HG03520 (cell line): ENCODE measurements around the gene DOCK8.
A peak's percentile ranks its signal among the peaks of the same experiment; 100 is the strongest.
"Not testable (repeated sequence)": the region's sequence is repeated elsewhere in the genome, so short reads cannot be mapped to it uniquely, and the experiment has no call there.

Experiments used
- ATAC-seq: cut with Tn5 transposase; IDR thresholded peaks from one replicate; pipeline ENCODE4 v1.9.1; 2021; ENCODE audit warnings: mild to moderate bottlenecking, moderate library complexity; ENCODE audit not compliant: unreplicated experiment

Gene DOCK8

DNA sequence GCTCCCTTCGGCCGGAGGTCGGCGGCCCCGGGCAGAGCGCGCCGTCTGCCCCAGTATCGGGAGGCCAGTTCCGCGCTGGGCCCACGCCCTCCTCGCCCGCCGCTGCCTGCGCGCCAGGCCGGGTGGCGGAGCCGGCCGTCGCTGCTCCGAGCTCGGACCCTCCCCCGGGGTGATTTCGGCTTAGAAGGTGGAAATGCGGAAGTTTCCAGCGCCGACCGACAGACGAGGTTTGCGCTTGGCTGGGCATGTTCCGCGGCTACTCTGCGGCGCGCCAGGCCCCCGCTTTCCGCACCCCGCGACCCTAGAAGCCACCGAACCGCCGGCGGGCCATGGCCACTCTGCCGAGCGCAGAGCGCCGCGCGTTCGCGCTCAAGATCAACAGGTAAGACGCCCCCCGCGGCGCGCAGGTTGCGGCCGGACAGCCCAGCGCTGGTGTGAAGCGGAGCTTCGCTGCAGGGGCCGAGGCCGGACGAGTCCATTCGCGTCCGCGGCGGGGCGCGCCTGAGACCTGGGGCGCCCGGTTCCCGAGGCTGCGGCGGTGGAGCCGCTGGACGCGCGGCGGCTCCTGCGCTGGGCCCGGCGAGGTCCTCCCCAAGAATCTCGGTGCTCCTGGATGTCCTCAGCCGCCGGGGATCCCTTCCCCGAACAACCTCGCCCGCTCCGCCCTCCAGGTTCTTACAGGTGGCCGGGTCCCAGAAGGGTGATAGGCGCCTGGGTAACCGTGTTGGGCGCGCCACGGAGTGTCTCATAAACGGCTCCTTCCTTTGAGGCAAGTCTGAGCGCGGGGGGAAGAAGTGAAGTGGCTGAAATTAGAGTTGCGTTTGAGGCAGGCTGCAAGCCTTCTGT is at the start of gene DOCK8:
DOCK8 (plus strand) TSS at position 218 of the 846 bp plus-strand sequence; CDS start at position 330, 112 bp downstream.
- ATAC-seq, result peak; percentile 73

DNA sequence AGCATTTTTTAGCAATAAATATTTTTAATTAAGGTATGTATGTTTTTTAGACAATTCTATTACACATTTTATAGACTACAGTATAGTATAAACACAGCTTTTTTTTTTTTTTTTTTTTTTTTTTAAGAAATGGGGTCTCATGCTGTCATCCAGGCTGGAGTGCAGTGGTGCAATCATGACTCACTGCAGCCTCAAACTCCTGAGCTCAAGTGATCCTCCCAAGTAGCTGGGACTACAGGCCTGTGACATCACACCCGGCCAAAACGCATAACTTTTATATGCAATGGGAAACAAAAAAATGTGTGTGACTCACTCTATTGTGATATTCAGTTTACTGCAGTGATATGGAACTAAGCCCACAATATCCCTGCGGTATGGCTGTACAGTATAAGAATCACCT is 44.9 kb upstream of the DOCK8 start:
- not testable (repeated sequence) for ATAC-seq

DNA sequence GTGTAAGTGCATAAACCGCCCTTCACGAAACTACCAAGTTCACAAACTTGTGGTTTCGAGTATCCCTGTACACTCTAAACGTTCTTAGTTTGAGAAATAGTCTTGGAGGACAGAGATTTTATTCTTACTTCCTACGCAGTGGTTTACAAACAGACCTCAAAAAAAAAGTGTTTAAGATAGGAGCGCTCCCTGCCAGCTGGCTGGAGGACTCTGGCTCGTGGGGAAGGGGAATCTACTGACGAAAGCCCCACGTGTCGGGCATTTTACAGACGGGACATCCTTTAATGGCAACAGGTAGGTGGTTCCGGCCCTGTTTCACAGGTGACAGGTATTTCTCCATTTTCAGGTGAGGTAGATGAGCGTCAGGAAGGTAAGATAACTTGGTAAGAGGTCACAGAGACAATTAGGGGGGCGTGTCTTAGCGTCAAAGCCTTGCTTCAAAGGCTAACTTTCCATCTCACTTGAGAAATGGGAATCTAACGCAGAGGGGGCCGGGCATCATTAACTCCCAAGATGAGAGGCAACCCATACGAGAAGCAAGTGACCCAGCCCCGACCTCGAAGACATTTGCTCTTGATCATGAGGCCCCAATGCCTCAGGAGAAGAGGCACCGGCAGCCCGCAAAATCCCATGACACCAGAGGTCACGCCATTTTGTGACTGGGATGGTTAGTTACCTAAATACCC is 36.4 kb upstream of the DOCK8 start:
- not testable (repeated sequence) for ATAC-seq

DNA sequence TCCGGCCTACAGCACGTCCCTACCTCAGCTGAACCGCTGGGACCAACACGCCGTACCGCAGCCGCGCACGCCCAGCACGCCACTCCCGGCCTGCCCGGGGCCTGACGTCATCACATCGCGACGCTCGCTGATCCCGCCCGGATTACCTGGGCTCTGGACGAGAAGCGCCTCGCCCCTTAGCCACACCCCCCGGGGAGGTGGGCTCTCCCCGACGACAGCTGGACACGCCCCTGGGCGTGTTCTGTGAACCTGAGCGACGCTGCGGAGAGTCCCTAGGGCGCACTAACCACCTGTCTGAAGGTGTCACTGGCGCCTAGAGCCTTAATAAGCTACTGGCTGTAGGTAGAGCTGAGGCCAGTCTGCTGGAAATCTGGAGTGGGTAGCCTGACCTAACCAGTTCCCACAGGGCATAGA is 35.7 kb upstream of the DOCK8 start, which contains the start of gene ZNG1A:
ZNG1A (minus strand) TSS at position 87 of the 414 bp plus-strand sequence. CDS start 87 bp downstream, outside the sequence.
- not testable (repeated sequence) for ATAC-seq

DNA sequence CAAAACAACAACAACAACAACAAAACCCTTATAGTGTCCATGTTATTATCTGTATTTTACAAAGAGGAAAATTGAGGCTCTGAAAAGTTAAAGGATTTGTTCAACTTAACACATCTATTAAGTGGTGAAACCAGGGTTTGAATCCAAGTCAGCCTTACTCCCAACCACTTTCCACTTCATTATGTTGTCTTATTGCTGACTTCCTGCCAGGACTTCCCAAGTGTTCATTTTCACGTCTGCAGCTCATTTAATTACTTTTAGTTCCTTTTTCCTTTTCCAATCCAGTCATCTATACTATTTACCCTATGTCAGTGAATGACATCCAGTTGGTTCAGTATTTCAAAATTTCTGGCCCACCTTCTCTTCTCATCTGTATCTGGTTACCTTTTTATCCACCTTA is 15.1 kb upstream of the DOCK8 start:
- not testable (repeated sequence) for ATAC-seq

DNA sequence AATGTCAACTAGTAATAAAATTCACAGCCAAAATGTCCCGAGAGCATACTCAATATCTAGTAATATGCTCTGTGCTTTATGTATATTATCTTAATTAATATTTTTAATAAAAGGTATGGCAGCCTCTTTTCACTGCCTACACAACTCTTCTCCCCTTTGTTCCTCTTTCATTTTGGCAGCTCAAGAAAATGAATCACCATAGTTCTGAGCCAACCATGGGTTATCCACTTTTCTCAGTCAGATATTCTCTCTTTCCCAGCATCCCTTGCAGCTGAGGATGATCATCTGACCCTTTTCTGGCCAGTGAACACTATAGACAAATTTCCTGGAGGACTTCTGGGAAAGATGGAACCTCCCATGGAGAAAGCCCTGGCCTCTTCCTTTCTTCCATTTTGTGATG is 8.2 kb upstream of the DOCK8 start:
- ATAC-seq, result no peak

DNA sequence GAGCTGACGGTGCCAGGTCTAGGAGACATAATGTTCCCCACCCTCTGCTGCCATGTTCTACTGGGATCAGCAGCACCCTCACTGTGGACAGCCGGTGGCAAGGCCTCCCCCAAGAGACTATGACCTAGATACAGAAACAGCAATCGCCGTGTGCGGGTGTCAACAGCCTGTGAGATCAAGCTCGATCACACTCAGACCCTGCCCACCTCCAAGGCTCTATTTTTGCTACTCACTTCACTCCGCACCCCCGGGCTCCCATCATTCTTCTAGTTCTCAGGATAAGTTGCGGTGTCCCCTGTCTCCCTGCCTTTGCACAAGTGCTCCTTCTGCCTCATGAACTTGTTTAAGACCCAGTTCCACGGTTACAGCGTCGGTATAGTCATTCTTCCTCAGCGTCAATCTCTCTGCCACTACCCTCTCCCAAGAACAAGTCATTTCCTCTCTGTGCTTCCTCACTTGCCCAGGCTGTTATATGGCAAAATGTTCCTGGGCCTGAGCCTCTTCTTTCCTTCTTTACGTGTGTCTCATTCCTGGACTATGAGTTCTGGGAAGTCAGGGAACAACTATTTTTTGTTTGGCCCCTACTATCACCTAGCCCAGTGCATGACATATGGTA is 5.4 kb upstream of the DOCK8 start:
- no peak for ATAC-seq

DNA sequence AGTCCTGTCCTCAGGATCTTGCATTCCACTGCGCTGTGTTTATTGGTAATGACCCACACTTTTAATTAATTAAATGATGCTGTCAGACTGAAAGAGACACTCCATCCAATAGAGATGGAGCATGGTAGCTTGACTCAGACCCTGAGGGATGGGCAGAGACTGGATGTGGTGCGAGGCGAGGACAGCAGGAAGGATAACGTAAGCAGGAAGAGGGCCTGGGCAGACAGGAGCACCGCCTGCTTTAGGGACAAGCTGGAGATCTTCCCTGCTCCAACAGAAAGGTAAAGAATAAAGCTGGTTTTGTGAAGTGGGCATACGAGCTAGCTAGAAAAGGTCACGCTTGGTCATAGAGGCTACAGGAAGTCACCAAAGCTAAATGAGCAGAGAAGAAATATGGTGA is 3.6 kb upstream of the DOCK8 start:
- ATAC-seq, result no peak

DNA sequence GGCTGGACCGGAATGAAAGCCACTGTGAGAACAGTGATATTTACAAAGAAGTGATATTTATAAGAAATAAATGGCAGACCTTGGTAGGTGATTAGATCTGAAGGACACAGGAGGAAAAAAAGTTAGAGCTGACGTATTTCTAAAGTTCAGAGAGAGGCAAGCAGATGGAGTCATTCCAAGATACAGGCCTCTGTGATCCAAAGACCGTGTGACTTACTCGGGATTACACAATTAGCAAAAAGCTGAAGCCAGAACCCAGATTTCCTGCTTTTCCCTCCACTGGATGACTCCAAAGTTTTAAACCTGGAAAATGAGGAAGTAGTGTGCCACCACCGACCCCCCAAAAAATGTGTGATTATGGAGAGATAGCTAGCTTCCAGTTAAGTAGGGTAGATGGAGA is 3.1 kb upstream of the DOCK8 start:
- no peak for ATAC-seq

DNA sequence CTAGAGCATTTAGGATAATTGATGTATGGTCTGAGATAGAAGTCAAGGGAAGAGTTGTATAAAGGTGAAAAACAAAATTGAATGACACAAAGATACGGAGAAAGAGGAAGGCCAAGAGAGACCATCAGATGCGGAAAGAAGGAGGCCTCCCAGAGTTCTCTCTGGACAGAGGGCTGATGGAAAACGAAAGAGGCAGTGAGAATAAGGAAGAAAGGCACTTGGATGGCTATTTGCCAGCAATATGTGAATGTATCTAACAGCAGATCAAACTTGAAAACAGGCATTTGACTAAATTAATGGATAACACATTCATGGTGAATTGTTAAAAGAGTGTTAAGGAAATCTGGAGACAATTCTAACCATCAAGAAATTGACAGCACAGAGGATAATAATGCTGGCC is 2.4 kb upstream of the DOCK8 start:
- ATAC-seq, result no peak

DNA sequence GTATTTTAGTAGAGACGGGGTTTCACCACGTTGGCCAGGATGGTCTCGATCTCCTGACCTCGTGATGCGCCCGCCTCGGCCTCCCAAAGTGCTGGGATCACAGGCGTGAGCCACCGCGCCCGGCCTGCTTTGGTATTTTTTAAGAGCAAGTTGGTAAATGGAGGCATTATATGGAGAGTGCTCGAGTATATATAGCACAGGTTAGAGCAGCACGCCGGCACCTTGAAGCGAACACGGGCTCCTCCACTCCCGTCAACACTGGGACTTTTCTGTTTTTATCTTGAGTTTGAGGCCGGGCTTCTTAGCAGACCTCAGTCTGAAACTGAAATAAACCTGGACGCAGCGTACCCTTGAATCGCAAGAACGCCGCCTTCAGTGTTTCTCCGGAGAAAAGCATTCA is 764 bp upstream of the DOCK8 start:
- ATAC-seq, result not testable (repeated sequence)

DNA sequence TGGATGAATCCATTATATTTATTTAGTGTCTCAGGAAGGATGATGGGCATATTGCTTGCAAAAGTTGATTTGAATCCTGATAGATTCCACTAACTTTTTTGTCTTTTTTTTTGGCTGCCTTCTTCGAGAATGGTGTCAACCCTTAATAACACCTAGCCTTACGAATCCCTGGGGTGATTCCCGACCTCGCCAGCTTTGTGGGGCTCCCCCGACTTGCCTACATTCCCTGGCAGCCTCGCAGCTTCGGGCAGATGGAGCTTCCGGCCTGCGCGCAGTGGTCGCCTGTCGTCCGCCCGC is 366 bp upstream of the DOCK8 start:
- no peak for ATAC-seq

DNA sequence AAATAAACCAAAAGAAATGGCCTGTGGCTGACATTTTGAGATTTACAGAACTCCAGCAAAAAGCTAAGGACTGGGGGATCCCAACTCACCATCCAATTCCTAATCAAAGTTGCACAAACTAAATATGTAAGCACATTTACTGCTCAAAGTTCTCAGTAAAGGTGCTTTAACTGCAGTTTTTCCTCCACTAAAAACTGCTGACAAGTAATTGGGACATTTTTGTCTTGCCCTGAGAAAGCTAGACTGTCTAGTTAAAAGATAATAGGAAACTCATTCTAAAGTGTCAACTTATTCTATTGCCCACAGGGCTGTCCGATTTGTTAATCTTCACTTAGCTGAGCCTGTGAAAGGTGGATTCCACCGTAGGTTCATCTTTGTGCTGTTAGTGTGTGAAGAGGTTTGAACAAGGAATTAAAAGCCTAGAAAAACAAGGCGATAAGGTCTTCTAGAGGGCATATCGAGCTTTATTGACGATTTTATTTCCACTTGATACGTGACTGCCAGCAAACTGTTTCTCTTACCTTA is 1.0 kb downstream of the DOCK8 start:
- ATAC-seq, result no peak

DNA sequence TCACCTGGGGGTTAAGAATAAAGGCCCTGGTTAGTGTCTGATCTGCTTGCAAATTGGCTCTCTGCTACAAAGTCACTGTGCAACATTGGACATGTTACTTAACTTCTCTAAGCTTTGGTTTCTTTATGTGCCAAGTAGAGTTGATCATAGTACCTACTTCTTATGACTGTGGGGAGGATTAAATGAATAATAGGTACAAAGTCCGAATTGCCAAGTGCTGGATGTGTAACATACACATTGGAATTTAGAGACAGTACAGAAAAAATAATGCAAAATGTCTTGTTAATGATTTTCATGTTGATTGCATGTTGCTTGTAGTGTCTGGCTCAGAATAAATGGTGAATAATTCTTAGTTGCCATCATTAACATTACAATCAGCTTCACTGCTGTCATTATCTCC is 2.2 kb downstream of the DOCK8 start:
- ATAC-seq, result no peak

DNA sequence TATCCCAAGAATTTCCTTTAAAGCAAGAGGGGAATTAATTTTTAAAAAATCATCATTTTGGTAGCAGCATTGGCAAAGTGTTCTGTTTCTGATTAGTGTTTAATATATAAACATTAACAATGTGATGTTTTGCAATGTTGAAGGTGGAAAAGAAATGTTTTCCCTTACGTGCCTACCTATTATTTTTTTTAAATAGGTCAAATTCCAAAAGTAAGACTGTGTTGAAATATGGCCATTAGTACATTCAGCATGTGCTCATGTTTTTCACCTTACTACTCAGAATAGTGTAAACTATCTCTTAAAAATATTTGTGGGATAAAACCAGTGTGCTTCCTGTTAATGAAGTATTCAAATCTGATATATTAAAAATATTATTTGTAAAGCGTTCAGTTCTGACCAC is 3.3 kb downstream of the DOCK8 start:
- no peak for ATAC-seq

DNA sequence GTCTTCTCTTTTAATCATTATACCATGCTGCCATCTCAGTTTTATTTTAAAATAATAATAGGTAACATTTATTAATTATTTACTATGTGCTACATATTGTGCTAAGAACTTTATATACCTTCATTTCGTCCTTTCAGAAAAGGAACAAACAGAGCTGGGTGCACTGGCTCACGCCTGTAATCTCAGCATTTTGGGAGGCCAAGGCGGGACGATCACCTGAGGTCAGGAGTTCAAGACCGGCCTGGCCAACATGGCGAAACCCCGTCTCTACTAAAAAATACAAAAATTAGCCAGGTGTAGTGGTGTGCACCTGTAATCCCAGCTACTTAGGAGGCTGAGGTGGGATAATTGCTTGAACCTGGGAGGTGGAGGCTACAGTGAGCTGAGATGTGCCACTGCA is 4.4 kb downstream of the DOCK8 start:
- ATAC-seq, result not testable (repeated sequence)

DNA sequence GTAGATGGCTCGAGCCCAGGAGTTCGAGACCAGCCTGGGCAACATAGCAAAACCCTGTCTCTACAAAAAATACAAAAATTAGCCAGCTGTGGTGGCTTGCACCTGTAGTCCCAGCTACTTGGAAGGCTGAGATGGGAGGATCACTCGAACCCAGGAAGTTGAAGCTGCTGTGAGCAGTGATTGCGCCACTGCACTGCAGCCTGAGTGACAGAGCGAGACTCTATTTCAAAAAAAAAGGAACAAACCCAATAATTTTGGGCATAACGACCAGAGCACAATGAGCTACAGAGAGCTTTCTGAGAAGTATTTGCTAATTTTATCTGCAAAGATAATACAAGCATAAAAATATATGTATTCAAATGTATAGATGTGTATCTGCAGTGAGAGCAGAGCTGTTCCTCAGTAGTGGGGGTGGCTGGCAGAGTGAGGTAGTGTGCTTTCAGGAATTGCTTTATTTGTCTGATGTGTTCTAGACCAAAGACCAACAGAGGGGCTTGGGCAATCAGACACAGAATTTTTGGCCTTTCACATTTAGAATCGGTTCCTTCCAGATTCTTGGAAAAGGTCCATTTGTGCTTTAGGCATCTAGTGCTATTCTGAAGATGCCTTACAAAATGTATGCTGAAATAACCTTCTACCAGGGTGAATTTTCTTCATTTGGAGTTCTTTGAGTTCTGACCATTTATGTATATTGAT is 5.2 kb downstream of the DOCK8 start:
- ATAC-seq, result no peak

DNA sequence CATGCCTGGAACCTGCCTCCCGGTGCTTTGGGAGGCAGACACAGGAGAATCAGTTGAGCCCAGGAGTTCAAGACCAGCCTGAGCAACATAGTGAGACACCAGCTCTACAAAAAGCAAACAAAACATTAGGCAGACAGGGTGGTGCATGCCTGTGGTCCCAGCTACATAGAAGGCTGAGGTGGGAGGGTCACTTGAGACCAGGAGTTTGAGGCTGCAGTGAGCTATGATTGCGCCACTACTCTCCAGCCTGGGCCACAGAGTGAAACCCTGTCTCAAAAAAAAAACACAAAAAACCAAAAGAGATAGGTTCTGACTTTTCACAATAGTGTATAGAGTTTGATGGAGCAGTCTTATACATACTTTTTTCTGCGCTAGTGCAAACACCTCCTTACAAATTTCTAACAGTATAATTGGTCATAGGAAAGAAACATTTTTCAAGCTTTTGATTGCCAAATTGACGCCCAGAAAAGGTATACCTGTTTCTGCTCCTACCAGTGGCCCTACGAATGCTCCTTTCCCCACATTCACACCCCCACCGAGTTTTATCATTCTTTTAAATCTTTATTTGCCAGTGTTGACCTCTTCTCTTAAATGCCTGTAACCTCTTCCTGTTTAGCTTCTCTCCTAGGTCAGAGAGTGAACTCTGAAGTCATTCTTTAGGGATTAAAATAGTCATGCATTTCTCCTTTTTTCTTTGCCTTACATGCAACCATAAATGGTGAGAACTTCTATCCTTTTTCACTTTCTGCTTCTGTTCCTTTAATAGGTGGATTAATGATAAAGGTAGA is 7.5 kb downstream of the DOCK8 start:
- ATAC-seq, result no peak

DNA sequence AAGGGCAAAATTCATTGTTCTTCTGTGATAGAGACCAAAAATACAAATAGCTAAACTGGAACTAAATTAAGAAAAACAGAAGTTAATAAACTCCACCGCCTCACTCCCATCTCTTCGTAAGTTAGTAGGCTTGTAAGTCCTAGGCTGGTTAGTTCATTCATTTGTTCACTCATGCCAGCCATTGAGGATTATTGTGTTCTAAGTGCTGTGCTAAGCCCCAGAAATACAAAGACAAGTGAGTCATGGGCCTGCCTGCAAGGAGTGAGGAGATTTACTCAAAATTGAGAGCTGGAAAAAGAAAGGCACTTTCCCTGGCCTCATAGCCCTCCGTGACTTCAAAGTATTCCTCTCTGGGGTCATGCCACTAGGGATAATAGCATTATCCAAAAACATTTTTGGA is 8.5 kb downstream of the DOCK8 start:
- no peak for ATAC-seq

DNA sequence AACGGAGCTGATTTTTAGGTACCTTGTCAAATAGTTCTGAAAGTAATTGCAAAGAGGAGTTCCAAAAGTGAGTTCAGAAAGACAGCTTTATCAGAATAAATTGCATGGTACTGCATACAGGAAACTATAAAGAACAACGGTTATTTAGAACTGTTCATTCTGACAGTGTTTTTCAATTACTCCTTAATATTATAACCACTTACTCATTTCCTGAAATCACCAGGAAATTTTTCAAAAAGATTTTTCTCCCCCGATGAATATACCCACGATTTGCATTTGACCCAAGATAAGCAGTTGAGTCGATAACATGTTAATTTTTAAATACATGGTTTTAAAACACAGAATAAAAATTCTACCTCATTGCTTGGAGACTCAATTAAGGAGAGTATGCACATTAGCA is 9.4 kb downstream of the DOCK8 start:
- ATAC-seq, result no peak
